Left hindlimb (tissue), 1 donor: Measurements from ENCODE around the gene PRMT6.
"Not testable (repeated sequence)": the region's sequence is repeated elsewhere in the genome, so short reads cannot be mapped to it uniquely, and the experiment has no call there.

Experiments used
- DNase-seq: peaks from one replicate; pipeline ENCODE4 v3.0.0-alpha.2; 2018

The PRMT6 gene

GRCh38 chr1:107056426-107057196, at the start of gene PRMT6:
TSS of gene PRMT6 (plus strand) at chr1:107056674. CDS start at chr1:107056716, 42 bp downstream.
- peak; percentile 93 for DNase-seq

- peak; percentile 30 for DNase-seq
Observed at GRCh38 chr1:107009281-107009680, 47.2 kb upstream of the PRMT6 start.

GRCh38 chr1:107010582-107010981, 45.9 kb upstream of the PRMT6 start:
- DNase-seq = no peak

- DNase-seq = no peak
Observed at GRCh38 chr1:107016376-107016978, 40.0 kb upstream of the PRMT6 start.

GRCh38 chr1:107018445-107018844, 38.0 kb upstream of the PRMT6 start:
- DNase-seq = no peak

GRCh38 chr1:107019166-107019565, 37.3 kb upstream of the PRMT6 start:
- no peak for DNase-seq

- not testable (repeated sequence) for DNase-seq
Observed at GRCh38 chr1:107038874-107039273, 17.6 kb upstream of the PRMT6 start.

GRCh38 chr1:107044310-107045220, 11.9 kb upstream of the PRMT6 start:
- DNase-seq = not testable (repeated sequence)

- no peak for DNase-seq
Observed at GRCh38 chr1:107047602-107048001, 8.9 kb upstream of the PRMT6 start.

GRCh38 chr1:107048241-107048640, 8.2 kb upstream of the PRMT6 start:
- DNase-seq = no peak

GRCh38 chr1:107051266-107051665, 5.2 kb upstream of the PRMT6 start:
- DNase-seq = no peak

GRCh38 chr1:107055919-107056425, 502 bp upstream of the PRMT6 start:
- DNase-seq = not testable (repeated sequence)

GRCh38 chr1:107057197-107058133, 991 bp downstream of the PRMT6 start:
- DNase-seq = peak; percentile 71

- no peak for DNase-seq
Observed at GRCh38 chr1:107058245-107059032, 2.0 kb downstream of the PRMT6 start.

GRCh38 chr1:107061886-107062285, 5.4 kb downstream of the PRMT6 start:
- no peak for DNase-seq

- no peak for DNase-seq
Observed at GRCh38 chr1:107073493-107073892, 17.0 kb downstream of the PRMT6 start.

- DNase-seq = no peak
Observed at GRCh38 chr1:107076841-107077240, 20.4 kb downstream of the PRMT6 start.

GRCh38 chr1:107079249-107079648, 22.8 kb downstream of the PRMT6 start:
- DNase-seq = no peak

GRCh38 chr1:107081102-107081501, 24.6 kb downstream of the PRMT6 start:
- no peak for DNase-seq

GRCh38 chr1:107091418-107091817, 34.9 kb downstream of the PRMT6 start:
- no peak for DNase-seq

GRCh38 chr1:107093395-107093794, 36.9 kb downstream of the PRMT6 start:
- DNase-seq = not testable (repeated sequence)
